ENCODE results near the gene LMX1B.
"Not testable (repeated sequence)": the region's sequence is repeated elsewhere in the genome, so short reads cannot be mapped to it uniquely, and the experiment has no call there.

Gene LMX1B

GRCh38 chr9:126613651-126614050, at the start of gene LMX1B:
TSS of gene LMX1B (plus strand) at chr9:126613928. CDS start at chr9:126614450, 522 bp downstream.
- no peak for DNase-seq (ENCODE audit: low read depth in 2 of 2)

GRCh38 chr9:126564128-126564527, 49.6 kb upstream of the LMX1B start:
- no peak for DNase-seq (ENCODE audit: low read depth in 2 of 2)

- DNase-seq (ENCODE audit: low read depth in 2 of 2) = no peak
Measured at GRCh38 chr9:126564716-126565115, 49.0 kb upstream of the LMX1B start.

- no peak for DNase-seq (ENCODE audit: low read depth in 2 of 2)
Measured at GRCh38 chr9:126565336-126566128, 48.2 kb upstream of the LMX1B start.

- no peak for DNase-seq (ENCODE audit: low read depth in 2 of 2)
Measured at GRCh38 chr9:126569036-126569435, 44.7 kb upstream of the LMX1B start.

- no peak for DNase-seq (ENCODE audit: low read depth in 2 of 2)
Measured at GRCh38 chr9:126578029-126578428, 35.7 kb upstream of the LMX1B start.

- not testable (repeated sequence) for DNase-seq (ENCODE audit: low read depth in 2 of 2)
Measured at GRCh38 chr9:126580319-126580718, 33.4 kb upstream of the LMX1B start.

GRCh38 chr9:126581893-126582292, 31.8 kb upstream of the LMX1B start:
- DNase-seq (ENCODE audit: low read depth in 2 of 2) = no peak

- no peak for DNase-seq (ENCODE audit: low read depth in 2 of 2)
Measured at GRCh38 chr9:126582427-126582826, 31.3 kb upstream of the LMX1B start.

- DNase-seq (ENCODE audit: low read depth in 2 of 2) = no peak
Measured at GRCh38 chr9:126583144-126583760, 30.5 kb upstream of the LMX1B start.

GRCh38 chr9:126584611-126585010, 29.1 kb upstream of the LMX1B start:
- no peak for DNase-seq (ENCODE audit: low read depth in 2 of 2)

- DNase-seq (ENCODE audit: low read depth in 2 of 2) = no peak
Measured at GRCh38 chr9:126586236-126586635, 27.5 kb upstream of the LMX1B start.

- DNase-seq (ENCODE audit: low read depth in 2 of 2) = no peak
Measured at GRCh38 chr9:126587187-126588185, 26.2 kb upstream of the LMX1B start.

GRCh38 chr9:126588491-126589168, 25.1 kb upstream of the LMX1B start:
- no peak for DNase-seq (ENCODE audit: low read depth in 2 of 2)

GRCh38 chr9:126589349-126589748, 24.4 kb upstream of the LMX1B start:
- no peak for DNase-seq (ENCODE audit: low read depth in 2 of 2)

- no peak for DNase-seq (ENCODE audit: low read depth in 2 of 2)
Measured at GRCh38 chr9:126591083-126591482, 22.6 kb upstream of the LMX1B start.

GRCh38 chr9:126591922-126592321, 21.8 kb upstream of the LMX1B start:
- DNase-seq (ENCODE audit: low read depth in 2 of 2) = no peak

GRCh38 chr9:126592461-126592860, 21.3 kb upstream of the LMX1B start:
- DNase-seq (ENCODE audit: low read depth in 2 of 2) = no peak

GRCh38 chr9:126595982-126596381, 17.7 kb upstream of the LMX1B start:
- no peak for DNase-seq (ENCODE audit: low read depth in 2 of 2)

GRCh38 chr9:126599047-126599650, 14.6 kb upstream of the LMX1B start:
- DNase-seq (ENCODE audit: low read depth in 2 of 2) = no peak

Data from stimulated activated CD8-positive, alpha-beta memory T cell treated with anti-CD3 and anti-CD28 coated beads, Interleukin-7, amount 100 ng/mL, for 4 hours (primary cell).